PFSK-1 (cell line): ENCODE data around the gene MAP4.

Experiments
- FOXP2 ChIP-seq: optimal IDR thresholded peaks from 2 replicates; pipeline ENCODE3; 2011; ENCODE audit warnings: borderline replicate concordance, control low read depth, inconsistent platforms; ENCODE audit not compliant: insufficient read depth; ENCODE audit errors: extremely low read length, extremely low read depth
- POLR2AphosphoS5 ChIP-seq: IDR thresholded peaks from 2 replicates; pipeline ENCODE4 v1.6.1; 2012; ENCODE audit warnings: low read depth, mild to moderate bottlenecking, control low read depth, low read length, moderate library complexity
- REST ChIP-seq, 2 experiments: IDR thresholded peaks; 2 replicates each; pipeline versions ENCODE4 v1.6.1 to v1.8.0; 2011 to 2012; ENCODE audit warnings: low read depth in 2 of 2, low read length in 2 of 2, control low read depth in 1 of 2, inconsistent platforms in 1 of 2, mild to moderate bottlenecking in 1 of 2, moderate library complexity in 1 of 2; ENCODE audit not compliant: insufficient read depth in 1 of 2
- SIN3A ChIP-seq: IDR thresholded peaks from 2 replicates; pipeline ENCODE4 v1.6.1; 2012; ENCODE audit warnings: mild to moderate bottlenecking, low read length, moderate library complexity, borderline replicate concordance; ENCODE audit not compliant: insufficient read depth
- TAF1 ChIP-seq: IDR thresholded peaks from 2 replicates; pipeline ENCODE4 v1.6.1; 2012; ENCODE audit warnings: low read length, control low read depth, borderline replicate concordance; ENCODE audit not compliant: insufficient read depth

The MAP4 gene

GRCh38 chr3:47804577-47804976 lies 211.6 kb downstream of the MAP4 start:
- TF ChIP-seq REST (IDR thresholded peaks at IDR 0.05; ENCODE audit: insufficient read depth in 1 of 2, low read depth in 2 of 2, low read length in 2 of 2), result no peak
- no peak for TF ChIP-seq SIN3A
- TF ChIP-seq TAF1, result no peak
- no peak for TF ChIP-seq POLR2AphosphoS5

GRCh38 chr3:47803480-47804025 lies 212.7 kb downstream of the MAP4 start:
- TF ChIP-seq POLR2AphosphoS5 (0 out of 2 replicates have a peak, but pooled peaks have one; percentile 3), FOXP2 (no peak)

GRCh38 chr3:47802734-47803479 lies 213.3 kb downstream of the MAP4 start, which contains the start of gene DHX30:
TSS of gene DHX30 (plus strand) at chr3:47803138. CDS start at chr3:47810684, 7,546 bp downstream.
- TF ChIP-seq TAF1, result no peak
- TF ChIP-seq SIN3A, result no peak
- peak; percentile 14 for TF ChIP-seq FOXP2
- TF ChIP-seq REST (IDR thresholded peaks at IDR 0.05; ENCODE audit: insufficient read depth in 1 of 2, low read depth in 2 of 2, low read length in 2 of 2), result no peak
- TF ChIP-seq POLR2AphosphoS5, result peak; percentile 57; the same call in 1 of the 2 replicates
